K562 (cell line): Measurements from ENCODE around the gene GIMAP8. TPM values are rescaled to one million over a fixed set of nuclear protein-coding genes. Genes with fewer than 3 reads are reported as not detected.

ENCODE experiments used
- BMI1 ChIP-seq: fragments of 150-350 bp; IDR thresholded peaks from 2 replicates; pipeline ENCODE4 v1.6.1; 2014; ENCODE audit warnings: low read length
- CREBBP ChIP-seq: IDR thresholded peaks from one replicate; pipeline ENCODE4 v1.6.1; 2012; ENCODE audit warnings: low read depth, mild to moderate bottlenecking, control low read depth, inconsistent platforms, low read length
- FOXJ2 ChIP-seq: fragments of 200-800 bp; sonication (Bioruptor generic); IDR thresholded peaks from 2 replicates; pipeline ENCODE4 v1.6.1; 2016; ENCODE audit warnings: missing genetic modification characterization, missing compliant biosample characterization
- HDGF ChIP-seq: fragments of 450-650 bp; IDR thresholded peaks from 2 replicates; pipeline ENCODE4 v1.6.1; 2016
- ILF3 ChIP-seq: fragments of 450-650 bp; IDR thresholded peaks from 2 replicates; pipeline ENCODE4 v1.6.1; 2018; ENCODE audit warnings: antibody characterized with exemption, mild to moderate bottlenecking, moderate library complexity, borderline replicate concordance
- KDM2B ChIP-seq: fragments of 250-450 bp; sonication (Bioruptor Pico); IDR thresholded peaks from 2 replicates; pipeline ENCODE4 v1.8.0; 2021; ENCODE audit warnings: mild to moderate bottlenecking, moderate library complexity
- MCM7 ChIP-seq, 2 experiments: fragments of 450-650 bp; IDR thresholded peaks; 2 replicates each; pipeline ENCODE4 v1.6.1; 2016 to 2018
- NBN ChIP-seq: fragments of 450-650 bp; IDR thresholded peaks from 2 replicates; pipeline ENCODE4 v1.6.1; 2016; ENCODE audit warnings: low read depth, mild to moderate bottlenecking
- NCOA4 ChIP-seq: fragments of 450-650 bp; IDR thresholded peaks from 2 replicates; pipeline ENCODE4 v1.6.1; 2018; ENCODE audit warnings: mild to moderate bottlenecking; ENCODE audit not compliant: partially characterized antibody
- NFIX ChIP-seq: fragments of 250-450 bp; sonication (Bioruptor Pico); IDR thresholded peaks from 2 replicates; pipeline ENCODE4 v1.4.0; 2020; ENCODE audit warnings: low read depth, mild to moderate bottlenecking, moderate library complexity
- NFXL1 ChIP-seq: fragments of 450-650 bp; formaldehyde crosslinking; IDR thresholded peaks from 2 replicates; pipeline ENCODE4 v1.4.0; 2021; ENCODE audit warnings: mild to moderate bottlenecking
- NR0B1 ChIP-seq: fragments of 450-650 bp; IDR thresholded peaks from one replicate; pipeline ENCODE4 v1.6.1; 2018; ENCODE audit warnings: mild to moderate bottlenecking, moderate library complexity; ENCODE audit not compliant: partially characterized antibody
- NR4A1 ChIP-seq, 2 experiments: fragments of 250-450 bp in 1 of 2; fragments of 450-650 bp in 1 of 2; sonication (Bioruptor Pico) in 1 of 2; IDR thresholded peaks; 2 replicates each; pipeline versions ENCODE4 v1.4.0 to v1.6.1; 2016 to 2020; ENCODE audit warnings: mild to moderate bottlenecking in 2 of 2, missing compliant biosample characterization in 1 of 2, missing genetic modification characterization in 1 of 2, moderate library complexity in 1 of 2
- OTX1 ChIP-seq: fragments of 450-650 bp; formaldehyde crosslinking; IDR thresholded peaks from 2 replicates; pipeline ENCODE4 v1.4.0; 2022; ENCODE audit warnings: mild to moderate bottlenecking
- PHB ChIP-seq: fragments of 250-450 bp; sonication (Bioruptor Pico); IDR thresholded peaks from 2 replicates; pipeline ENCODE4 v1.5.0; 2021
- PYGO2 ChIP-seq: fragments of 450-650 bp; IDR thresholded peaks from 2 replicates; pipeline ENCODE4 v1.6.1; 2016; ENCODE audit warnings: mild to moderate bottlenecking, missing genetic modification characterization, moderate library complexity, missing compliant biosample characterization
- RFX1 ChIP-seq: fragments of 450-650 bp; IDR thresholded peaks from 2 replicates; pipeline ENCODE4 v1.6.1; 2016; ENCODE audit warnings: mild to moderate bottlenecking, moderate library complexity
- SMAD2 ChIP-seq: fragments of 150-350 bp; IDR thresholded peaks from 2 replicates; pipeline ENCODE4 v1.6.1; 2014; ENCODE audit warnings: low read depth, mild to moderate bottlenecking, low read length
- SPI1 ChIP-seq: IDR thresholded peaks from 2 replicates; pipeline ENCODE4 v1.6.1; 2011; ENCODE audit warnings: low read depth, low read length, control low read depth, borderline replicate concordance
- TAF7 ChIP-seq: fragments of 450-650 bp; IDR thresholded peaks from 2 replicates; pipeline ENCODE4 v1.6.1; 2016; ENCODE audit warnings: missing genetic modification characterization, missing compliant biosample characterization
- ZBED1 ChIP-seq: IDR thresholded peaks from 2 replicates; pipeline ENCODE4 v1.6.1; 2014
- ZBTB26 ChIP-seq: fragments of 450-650 bp; formaldehyde crosslinking; IDR thresholded peaks from 2 replicates; pipeline ENCODE4 v1.4.0; 2022; ENCODE audit warnings: missing genetic modification characterization
- ZBTB33 ChIP-seq: sonication (generic); formaldehyde crosslinking; IDR thresholded peaks from 2 replicates; pipeline ENCODE4 v1.8.1; 2023; ENCODE audit warnings: mild to moderate bottlenecking, missing genetic modification reagents
- ZNF282 ChIP-seq: sonication (generic); formaldehyde crosslinking; IDR thresholded peaks from 2 replicates; pipeline ENCODE4 v1.8.1; 2023; ENCODE audit warnings: missing genetic modification reagents
- ZNF445 ChIP-seq: fragments of 250-450 bp; sonication (Bioruptor Pico); IDR thresholded peaks from 2 replicates; pipeline ENCODE4 v1.4.0; 2020; ENCODE audit warnings: low read depth, mild to moderate bottlenecking, moderate library complexity
- ZNF644 ChIP-seq: fragments of 200-800 bp; sonication (Bioruptor generic); IDR thresholded peaks from 2 replicates; pipeline ENCODE4 v1.6.1; 2016; ENCODE audit warnings: low read depth, missing genetic modification characterization, missing compliant biosample characterization
- polyA plus RNA-seq, 8 experiments: library from polyadenylated mRNA; depleted of rRNA in 4 of 8; stranded (reverse) in 5 of 8; unstranded in 3 of 8; fragments of >200 nt; fragmentation: Nextera tagmentation in 2 of 8; fragmentation: Illumina TruSeq in 1 of 8; extraction: Ambion mirVana in 2 of 8; extraction: Trizol in 1 of 8; gene quantifications; 2 replicates each; pipeline versions ENCODE4 v1.2.1 to v1.2.3, GENCODE V29; 2011 to 2014; ENCODE audit warnings: inconsistent platforms in 1 of 8, missing spikeins in 1 of 8
- total RNA-seq, 7 experiments: library from RNA; depleted of rRNA in 6 of 7; stranded (reverse); fragments of >200 nt in 6 of 7; fragmentation: Illumina TruSeq in 2 of 7; extraction: Trizol in 2 of 7; gene quantifications; 2 replicates each; pipeline versions ENCODE4 v1.2.1 to v1.2.3, GENCODE V29; 2011 to 2021; ENCODE audit warnings: low replicate concordance in 1 of 7
- TF ChIP-seq, protein P1 (sequence below): fragments of 250-450 bp; sonication (Bioruptor Pico); IDR thresholded peaks from 2 replicates; pipeline ENCODE4 v1.8.0; 2021; ENCODE audit warnings: moderate library complexity, mild to moderate bottlenecking, inconsistent platforms

GIMAP8 gene
- total and polyA plus RNA-seq, 9 of the 15 experiments (the other 6 are each of a cell fraction or from before 2014, with no cell fraction given), result not detected

- 0 out of 2 replicates have a peak, but pooled peaks have one; percentile 17 for TF ChIP-seq ZBTB26 (CRISPR knock-in tag)
- no peak for TF ChIP-seq ZBTB33 (CRISPR knock-in tag)
- TF ChIP-seq CREBBP, result no peak
- no peak for TF ChIP-seq KDM2B (CRISPR knock-in tag)
- TF ChIP-seq, protein P1, sequence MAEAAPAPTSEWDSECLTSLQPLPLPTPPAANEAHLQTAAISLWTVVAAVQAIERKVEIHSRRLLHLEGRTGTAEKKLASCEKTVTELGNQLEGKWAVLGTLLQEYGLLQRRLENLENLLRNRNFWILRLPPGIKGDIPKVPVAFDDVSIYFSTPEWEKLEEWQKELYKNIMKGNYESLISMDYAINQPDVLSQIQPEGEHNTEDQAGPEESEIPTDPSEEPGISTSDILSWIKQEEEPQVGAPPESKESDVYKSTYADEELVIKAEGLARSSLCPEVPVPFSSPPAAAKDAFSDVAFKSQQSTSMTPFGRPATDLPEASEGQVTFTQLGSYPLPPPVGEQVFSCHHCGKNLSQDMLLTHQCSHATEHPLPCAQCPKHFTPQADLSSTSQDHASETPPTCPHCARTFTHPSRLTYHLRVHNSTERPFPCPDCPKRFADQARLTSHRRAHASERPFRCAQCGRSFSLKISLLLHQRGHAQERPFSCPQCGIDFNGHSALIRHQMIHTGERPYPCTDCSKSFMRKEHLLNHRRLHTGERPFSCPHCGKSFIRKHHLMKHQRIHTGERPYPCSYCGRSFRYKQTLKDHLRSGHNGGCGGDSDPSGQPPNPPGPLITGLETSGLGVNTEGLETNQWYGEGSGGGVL (CRISPR knock-in tag), result no peak
- no peak for TF ChIP-seq SMAD2
- no peak for TF ChIP-seq NFXL1
- no peak for TF ChIP-seq SPI1
- peak; percentile 21; the same call in 1 of the 2 replicates for TF ChIP-seq NBN
- TF ChIP-seq HDGF, result peak; percentile 46; the same call in 1 of the 2 replicates
- no peak for TF ChIP-seq NR4A1 (CRISPR knock-in tag; IDR thresholded peaks at IDR 0.05)
- TF ChIP-seq NR4A1 (tag; IDR thresholded peaks at IDR 0.05), result 0 out of 2 replicates have a peak, but pooled peaks have one; percentile 10
- TF ChIP-seq MCM7 (IDR thresholded peaks at IDR 0.05), result no peak
- TF ChIP-seq ZNF282 (CRISPR knock-in tag), result no peak
- no peak for TF ChIP-seq PYGO2
- no peak for TF ChIP-seq FOXJ2 (tag)
- TF ChIP-seq ZBED1, result no peak
- TF ChIP-seq PHB, result no peak
- peak; percentile 55; the same call in 1 of the 2 replicates for TF ChIP-seq OTX1 (CRISPR knock-in tag)
- 0 out of 2 replicates have a peak, but pooled peaks have one; percentile 26 for TF ChIP-seq TAF7 (tag)
- TF ChIP-seq BMI1, result no peak
- no peak for TF ChIP-seq ZNF445 (CRISPR knock-in tag)
- no peak for TF ChIP-seq RFX1
- TF ChIP-seq NCOA4, result no peak
- no peak for TF ChIP-seq ZNF644 (tag)
- no peak for TF ChIP-seq ILF3
- no peak for TF ChIP-seq NR0B1
- no peak for TF ChIP-seq NFIX (CRISPR knock-in tag)
Observed at GRCh38 chr7:150406312-150406566, 44.2 kb upstream of the GIMAP8 start (continued).
